Testis (tissue), 2 donors: ENCODE data around the gene HOOK1.

Experiments
- CTCF ChIP-seq, 3 experiments: fragments of 450-650 bp in 2 of 3; fragments of 200-600 bp in 1 of 3; sonication (generic) in 1 of 3; IDR thresholded peaks; one replicate each; pipeline ENCODE4 v1.5.1; 2016 to 2019; ENCODE audit warnings: antibody characterized with exemption in 3 of 3, mild to moderate bottlenecking in 2 of 3, moderate library complexity in 1 of 3
- POLR2A ChIP-seq: fragments of 450-650 bp; IDR thresholded peaks from one replicate; pipeline ENCODE4 v1.6.1; 2017; ENCODE audit warnings: antibody characterized with exemption, mild to moderate bottlenecking, moderate library complexity

DNA sequence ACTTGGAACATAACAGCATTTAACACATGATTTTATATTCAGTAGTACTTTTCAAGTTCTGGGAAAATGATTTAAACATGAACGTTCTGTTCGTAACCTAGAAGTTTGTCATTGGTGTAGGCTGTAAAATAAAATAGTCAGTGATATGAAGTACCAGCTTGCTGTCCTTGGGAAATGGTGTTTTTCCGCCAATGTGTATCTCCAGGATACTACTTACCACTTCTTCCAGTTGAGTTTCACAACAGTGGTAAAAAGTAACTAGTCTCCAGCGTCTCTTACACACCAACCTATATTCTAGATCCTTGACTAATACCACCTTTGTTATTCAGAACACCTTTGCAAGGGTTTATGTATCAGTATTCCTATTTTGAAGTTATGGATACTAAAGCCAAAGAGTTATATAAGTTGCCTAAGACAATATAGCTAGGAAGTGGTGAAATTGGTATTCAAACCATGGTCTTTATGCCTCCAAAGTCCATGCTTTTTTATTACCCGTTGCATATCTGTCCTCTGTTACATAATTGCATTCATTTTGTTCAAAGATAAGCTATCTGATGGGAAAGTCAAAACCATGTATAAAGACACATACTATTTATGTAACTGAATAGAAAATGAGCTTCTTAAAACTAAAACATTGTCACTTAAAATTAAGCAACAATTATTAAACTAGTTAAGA is 43.1 kb downstream of the HOOK1 start:
- TF ChIP-seq CTCF (IDR thresholded peaks at IDR 0.05) = no peak
- TF ChIP-seq POLR2A = no peak
